ENCODE results near the gene DIP2C. TPM values are rescaled to one million over a fixed set of nuclear protein-coding genes. Genes with fewer than 3 reads are reported as not detected.
"Not testable (repeated sequence)": the region's sequence is repeated elsewhere in the genome, so short reads cannot be mapped to it uniquely, and the experiment has no call there.

The DIP2C gene
- total RNA-seq, 8 experiments from 2014 or later, result 1.9 to 26.3 (median 19.8) TPM

DNA sequence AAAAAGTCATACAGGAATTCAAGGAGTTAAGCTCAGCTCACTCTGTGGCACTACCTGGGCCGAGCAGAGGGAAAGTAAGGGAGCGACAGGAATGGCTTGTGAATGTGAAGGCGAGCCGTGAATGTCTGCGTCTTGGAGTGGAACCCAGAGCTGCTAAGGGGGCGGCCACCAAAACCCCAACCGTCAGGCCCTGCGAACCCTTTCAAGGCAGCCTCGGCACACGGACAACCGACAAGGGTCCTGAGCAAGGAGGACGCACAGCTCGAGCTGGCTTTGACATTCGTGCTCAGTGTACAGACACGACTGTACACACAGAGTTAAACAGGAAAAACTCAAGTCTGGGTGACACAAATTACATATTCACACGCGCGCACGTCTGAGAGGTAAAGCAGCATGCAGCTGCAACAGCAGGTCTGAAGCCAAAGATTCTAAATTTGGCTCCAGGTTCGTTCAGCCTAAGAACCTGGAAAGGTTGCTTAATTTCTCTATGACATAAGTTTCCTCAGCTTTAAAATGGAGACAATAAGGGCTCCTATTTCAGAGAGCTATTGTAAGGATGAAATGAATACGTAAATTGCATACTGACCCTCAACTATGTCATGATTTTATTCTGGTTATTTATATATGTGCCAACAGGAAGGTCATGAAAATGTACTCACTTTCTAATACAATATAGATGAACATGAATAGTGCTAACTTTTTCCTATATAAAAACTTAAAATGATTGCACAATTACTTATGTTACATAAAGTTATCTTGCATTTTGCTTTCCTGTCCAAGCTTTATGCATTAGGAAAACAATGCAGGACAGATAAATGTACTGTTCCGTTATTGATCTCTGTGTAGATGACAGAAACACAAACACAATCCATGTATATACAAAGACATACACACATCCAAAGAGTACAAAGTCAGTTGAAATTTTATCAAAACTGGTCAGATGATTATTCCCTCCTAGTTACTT is 361.3 kb downstream of the DIP2C start:
- in situ Hi-C loops (cut with MboI; ENCODE audit: low pct_unique_long_range_greater_than_20kb in 2 of 9, low sequenced_read_pairs in 9 of 9, unreplicated experiment in 9 of 9), result no loop called here
- ATAC-seq (replicated peaks in 6 of 8), result no peak
- WGBS, 10 experiments, result 80 to 100% (median 93%) methylated on average over 1 to 15 of the region's 22 CpGs
- no peaks in the 10 kb centered on the region for H3K4me1 ChIP-seq (replicated peaks in 1 of 2)
- H3K4me3 ChIP-seq, result no peak overlapping the region
- no peak overlapping the region for H3K27ac ChIP-seq

DNA sequence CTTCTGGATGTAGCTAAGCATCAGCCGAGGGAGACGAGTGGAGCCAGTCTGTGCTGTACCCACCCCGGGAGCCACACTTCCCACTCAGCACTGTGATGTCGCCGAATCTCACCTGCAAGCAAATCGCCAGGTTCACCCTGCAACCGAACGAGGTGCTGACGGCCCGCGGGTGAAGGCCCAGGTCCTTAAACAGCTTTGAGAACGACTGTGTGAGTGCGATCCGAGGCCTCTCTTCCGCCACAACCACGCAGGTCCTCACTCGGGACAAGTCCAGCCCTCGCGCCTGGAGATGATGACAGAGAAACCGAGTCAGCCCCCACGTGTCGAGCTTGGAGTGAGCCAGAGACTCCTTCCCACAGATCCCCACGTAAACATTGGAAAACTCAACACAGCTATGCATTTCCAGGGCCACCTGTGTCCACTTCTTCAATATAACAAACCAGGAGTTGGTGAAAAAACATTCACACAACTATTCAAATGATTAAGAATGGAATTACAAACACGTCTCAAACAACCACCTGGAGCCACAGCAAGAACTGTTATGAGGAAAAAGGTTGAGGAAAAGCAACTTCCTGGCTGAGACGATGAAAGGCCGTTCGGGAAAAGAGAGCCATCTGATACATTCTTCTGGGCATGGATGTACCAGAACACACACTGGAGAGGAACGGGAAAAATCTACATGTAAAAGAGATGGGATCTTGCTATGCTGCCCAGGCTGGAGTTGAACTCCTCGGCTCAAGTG is 362.4 kb downstream of the DIP2C start:
- no peak overlapping the region for H3K4me3 ChIP-seq
- ATAC-seq (replicated peaks in 6 of 8), result no peak
- 75 to 100% (median 92%) methylated on average over 1 to 22 of the region's 29 CpGs; no CpG with 5 or more reads in 2 of the 10 experiments for WGBS, 10 experiments
- in situ Hi-C loops (cut with MboI; ENCODE audit: low pct_unique_long_range_greater_than_20kb in 2 of 9, low sequenced_read_pairs in 9 of 9, unreplicated experiment in 9 of 9), result no loop called here
- H3K4me1 ChIP-seq (replicated peaks in 1 of 2), result no peaks in the 10 kb centered on the region
- H3K27ac ChIP-seq, result no peak overlapping the region

DNA sequence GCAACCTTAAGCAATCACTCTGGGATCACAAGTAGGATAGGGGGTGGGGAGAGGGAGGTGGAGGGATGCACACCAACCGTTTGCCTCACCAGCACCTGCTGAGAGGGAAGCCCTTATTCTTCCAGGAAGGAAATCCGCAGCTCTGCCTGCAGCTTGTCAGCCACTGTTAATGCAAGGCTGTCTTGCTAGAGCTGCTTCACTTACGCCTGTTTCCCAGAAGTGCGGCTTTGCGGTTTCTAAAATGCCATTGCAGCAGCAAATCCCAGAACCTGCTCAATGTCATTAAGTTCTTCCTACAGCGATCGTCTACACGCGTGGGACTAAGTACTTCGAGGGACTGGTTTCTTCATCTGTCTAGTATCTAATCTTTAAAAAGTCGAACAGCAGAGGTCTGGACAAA is 363.1 kb downstream of the DIP2C start:
- no peak for ATAC-seq (replicated peaks in 6 of 8)
- H3K27ac ChIP-seq, result no peak overlapping the region
- H3K4me1 ChIP-seq (replicated peaks in 1 of 2), result no peaks in the 10 kb centered on the region
- WGBS, 10 experiments, result 83 to 100% (median 98%) methylated on average over 4 to 9 of the region's 11 CpGs; no CpG with 5 or more reads in 4 of the 10 experiments
- H3K4me3 ChIP-seq, result no peak overlapping the region
- in situ Hi-C loops (cut with MboI; ENCODE audit: low pct_unique_long_range_greater_than_20kb in 2 of 9, low sequenced_read_pairs in 9 of 9, unreplicated experiment in 9 of 9), result no loop called here

DNA sequence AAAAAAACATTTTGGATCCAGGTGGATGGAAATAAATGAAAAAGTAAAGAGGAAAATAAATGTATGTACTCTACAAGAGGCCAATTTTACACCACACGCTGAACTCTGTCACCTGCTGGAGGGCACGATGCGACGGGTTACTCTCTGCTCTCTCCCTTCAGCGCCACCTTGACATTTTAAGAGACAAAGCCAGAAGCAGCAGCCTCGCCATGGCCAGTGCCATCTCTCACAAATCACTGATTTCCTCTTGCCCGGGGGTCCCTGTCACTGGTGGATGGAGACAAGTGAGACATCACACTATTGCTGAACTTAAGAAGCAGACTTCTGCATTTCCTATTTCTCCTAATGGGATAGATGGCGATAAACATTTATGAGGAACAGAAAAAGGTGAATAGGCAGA is 364.2 kb downstream of the DIP2C start:
- WGBS, 10 experiments, result 65 to 100% (median 98%) methylated on average over 1 to 8 of the region's 8 CpGs
- in situ Hi-C loops (cut with MboI; ENCODE audit: low pct_unique_long_range_greater_than_20kb in 2 of 9, low sequenced_read_pairs in 9 of 9, unreplicated experiment in 9 of 9), result no loop called here
- Histone ChIP-seq H3K4me3 (no peak overlapping the region), H3K4me1 (replicated peaks in 1 of 2) (no peaks in the 10 kb centered on the region), H3K27ac (no peak overlapping the region)
- no peak for ATAC-seq (replicated peaks in 6 of 8)

DNA sequence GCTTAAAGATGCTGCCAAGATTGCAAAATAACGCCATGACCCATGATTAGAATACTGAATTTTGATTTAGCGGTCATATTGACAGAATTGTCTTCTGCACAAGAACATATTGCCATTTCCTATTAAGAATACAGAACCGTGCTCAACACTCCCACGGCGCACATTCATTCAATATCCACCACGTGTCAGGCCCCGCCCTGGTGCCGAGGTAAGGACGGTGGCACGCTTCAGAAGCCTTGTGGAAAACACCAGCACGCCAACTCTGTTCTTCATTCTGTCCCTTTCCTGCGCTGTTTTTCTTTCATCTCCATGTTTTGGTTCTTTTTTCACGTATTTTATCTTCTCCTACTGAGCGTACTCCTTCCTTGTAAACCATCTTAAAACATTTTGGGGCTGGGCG is 364.9 kb downstream of the DIP2C start:
- H3K4me1 ChIP-seq (replicated peaks in 1 of 2), result no peaks in the 10 kb centered on the region
- in situ Hi-C loops (cut with MboI; ENCODE audit: low pct_unique_long_range_greater_than_20kb in 2 of 9, low sequenced_read_pairs in 9 of 9, unreplicated experiment in 9 of 9), result no loop called here
- 60 to 94% (median 91%) methylated on average over 1 to 14 of the region's 15 CpGs for WGBS, 10 experiments
- no peak overlapping the region for H3K4me3 ChIP-seq
- no peak overlapping the region for H3K27ac ChIP-seq
- no peak for ATAC-seq (replicated peaks in 6 of 8)

DNA sequence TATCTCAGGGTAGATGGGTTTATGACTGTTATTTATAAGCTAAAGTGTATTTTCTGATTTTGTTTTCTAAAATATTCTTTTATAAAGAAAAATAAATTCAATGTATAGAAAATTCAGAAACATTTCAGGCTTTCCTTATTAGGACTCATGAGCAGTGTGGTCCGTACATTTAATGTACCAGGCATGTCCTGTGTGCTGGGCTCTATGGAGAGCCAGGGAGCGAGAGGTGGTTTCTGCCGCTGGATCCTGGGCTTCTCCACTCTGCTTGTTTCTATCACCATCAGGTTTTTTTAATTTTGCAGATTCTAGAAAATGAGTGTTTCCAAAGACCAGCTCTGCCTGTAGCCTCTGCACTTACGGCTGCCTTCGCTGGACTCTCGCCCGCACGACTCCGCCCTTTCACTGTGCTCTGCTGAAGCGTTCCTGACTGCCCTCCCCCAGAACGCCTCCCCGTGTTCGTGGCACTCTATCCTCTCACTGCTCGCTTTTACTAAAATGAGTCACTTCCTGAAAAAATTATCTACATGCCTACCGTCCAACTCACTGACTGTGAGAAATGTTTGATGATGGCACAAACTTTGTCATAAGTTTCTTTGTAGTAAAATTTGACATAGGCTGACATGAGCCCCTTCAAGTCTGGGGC is 365.7 kb downstream of the DIP2C start:
- H3K4me1 ChIP-seq (replicated peaks in 1 of 2), result no peaks in the 10 kb centered on the region
- 4 to 100% (median 84%) methylated on average over 2 to 15 of the region's 15 CpGs; no CpG with 5 or more reads in 1 of the 10 experiments for WGBS, 10 experiments
- no peak overlapping the region for H3K4me3 ChIP-seq
- in situ Hi-C loops (cut with MboI; ENCODE audit: low pct_unique_long_range_greater_than_20kb in 2 of 9, low sequenced_read_pairs in 9 of 9, unreplicated experiment in 9 of 9), result no loop called here
- H3K27ac ChIP-seq, result no peak overlapping the region
- peak in 4 of 8 experiments; percentile 20 to 100 (median 95) for ATAC-seq (replicated peaks in 6 of 8)

DNA sequence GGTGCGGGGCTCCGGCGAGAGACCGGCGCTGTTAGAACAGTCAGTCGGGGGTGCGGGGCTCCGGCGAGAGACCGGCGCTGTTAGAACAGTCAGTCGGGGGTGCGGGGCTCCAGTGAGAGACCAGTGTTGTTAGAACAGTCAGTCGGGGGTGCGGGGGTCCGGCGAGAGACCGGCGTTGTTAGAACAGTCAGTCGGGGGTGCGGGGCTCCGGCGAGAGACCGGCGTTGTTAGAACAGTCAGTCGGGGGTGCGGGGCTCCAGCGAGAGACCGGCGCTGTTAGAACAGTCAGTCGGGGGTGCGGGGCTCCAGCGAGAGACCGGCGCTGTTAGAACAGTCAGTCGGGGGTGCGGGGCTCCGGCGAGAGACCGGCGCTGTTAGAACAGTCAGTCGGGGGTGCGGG is 366.4 kb downstream of the DIP2C start:
- ATAC-seq (replicated peaks in 6 of 8); H3K27ac ChIP-seq; in situ Hi-C loops (cut with MboI; ENCODE audit: low pct_unique_long_range_greater_than_20kb in 2 of 9, low sequenced_read_pairs in 9 of 9, unreplicated experiment in 9 of 9); H3K4me3 ChIP-seq; H3K4me1 ChIP-seq (replicated peaks in 1 of 2): not testable (repeated sequence)
- no CpG with 5 or more reads among the region's 43 CpGs for WGBS, 10 experiments

DNA sequence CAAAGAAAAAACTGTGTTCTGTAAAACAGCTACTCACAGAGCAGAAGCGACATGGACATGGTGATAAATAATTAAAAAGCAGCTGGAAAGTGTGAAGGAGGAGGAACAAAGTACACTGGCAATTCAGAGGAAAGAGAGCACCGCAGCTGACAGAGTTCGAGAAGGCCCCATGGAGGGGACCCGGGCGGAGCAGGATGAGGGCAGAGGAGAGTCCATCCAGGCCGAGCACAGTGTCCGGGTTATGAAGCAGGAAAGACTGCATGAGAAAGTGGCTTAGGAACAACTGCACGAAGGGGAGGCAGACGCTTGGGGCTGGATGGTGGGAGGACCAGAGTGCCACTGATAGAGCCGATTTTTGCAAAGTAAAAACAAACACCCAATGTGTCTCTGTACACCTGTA is 368.7 kb downstream of the DIP2C start:
- no peaks in the 10 kb centered on the region for H3K4me1 ChIP-seq (replicated peaks in 1 of 2)
- no peak overlapping the region for H3K27ac ChIP-seq
- ATAC-seq (replicated peaks in 6 of 8), result no peak
- in situ Hi-C loops (cut with MboI; ENCODE audit: low pct_unique_long_range_greater_than_20kb in 2 of 9, low sequenced_read_pairs in 9 of 9, unreplicated experiment in 9 of 9), result no loop called here
- no peak overlapping the region for H3K4me3 ChIP-seq
- WGBS, 10 experiments, result 60 to 100% (median 91%) methylated on average over 1 to 8 of the region's 10 CpGs; no CpG with 5 or more reads in 2 of the 10 experiments

DNA sequence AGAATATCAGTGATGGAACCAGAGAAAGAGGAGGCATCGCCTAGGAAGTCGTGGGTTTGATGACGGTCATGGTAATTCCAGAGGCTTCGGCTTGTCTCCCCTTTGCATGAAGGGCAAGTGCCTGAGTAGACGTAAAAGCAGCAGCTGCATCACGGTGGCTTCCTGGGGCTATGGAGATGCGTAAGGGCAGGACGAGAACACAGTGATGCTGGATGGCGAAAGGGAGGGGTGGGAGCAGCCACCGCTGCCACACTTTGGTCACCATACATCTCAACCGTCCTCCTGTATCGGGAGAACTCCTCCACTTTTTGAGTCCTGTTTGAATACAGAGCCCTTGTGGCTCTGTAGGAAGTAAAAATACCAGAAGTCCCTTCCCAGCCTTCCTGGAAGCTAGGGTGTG is 371.5 kb downstream of the DIP2C start:
- 88 to 100% (median 91%) methylated on average over 1 to 12 of the region's 12 CpGs; no CpG with 5 or more reads in 1 of the 10 experiments for WGBS, 10 experiments
- no peak overlapping the region for H3K4me3 ChIP-seq

DNA sequence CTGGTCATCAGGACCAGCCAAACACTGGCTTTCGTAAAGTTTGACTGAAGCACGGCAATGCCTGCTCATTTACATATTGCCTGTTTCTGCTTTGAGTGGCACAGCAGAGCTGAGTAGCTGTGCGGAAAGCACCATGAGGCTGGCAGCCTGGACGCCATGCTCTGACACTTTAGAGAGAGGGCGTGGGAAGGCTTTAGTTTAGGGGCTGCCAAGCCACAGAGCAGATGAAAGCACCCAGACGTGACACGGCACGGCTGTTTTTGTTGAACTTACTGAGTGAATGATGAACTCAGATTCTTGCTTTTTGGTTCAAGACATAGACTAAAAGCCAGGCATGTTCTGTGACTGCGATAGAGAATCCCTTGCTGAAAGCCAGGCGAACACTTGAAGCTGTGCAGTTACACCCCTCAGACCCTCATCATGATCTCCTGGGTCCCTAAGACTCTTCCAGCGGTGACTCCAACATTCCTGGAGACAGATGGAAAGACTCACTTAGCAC is 372.1 kb downstream of the DIP2C start:
- in situ Hi-C loops (cut with MboI; ENCODE audit: low pct_unique_long_range_greater_than_20kb in 2 of 9, low sequenced_read_pairs in 9 of 9, unreplicated experiment in 9 of 9), result no loop called here
- 0 to 91% (median 46%) methylated on average over 1 to 11 of the region's 11 CpGs; no CpG with 5 or more reads in 4 of the 10 experiments for WGBS, 10 experiments
- no peak overlapping the region for H3K4me3 ChIP-seq
- no peak for ATAC-seq (replicated peaks in 6 of 8)
- H3K27ac ChIP-seq, result no peak overlapping the region
- no peaks in the 10 kb centered on the region for H3K4me1 ChIP-seq (replicated peaks in 1 of 2)

More for the DNA sequence above, 371.5 kb downstream of the DIP2C start:
- no peak for ATAC-seq (replicated peaks in 6 of 8)
- in situ Hi-C loops (cut with MboI; ENCODE audit: low pct_unique_long_range_greater_than_20kb in 2 of 9, low sequenced_read_pairs in 9 of 9, unreplicated experiment in 9 of 9), result no loop called here
- Histone ChIP-seq H3K4me1 (replicated peaks in 1 of 2) (no peaks in the 10 kb centered on the region), H3K27ac (no peak overlapping the region)

DNA sequence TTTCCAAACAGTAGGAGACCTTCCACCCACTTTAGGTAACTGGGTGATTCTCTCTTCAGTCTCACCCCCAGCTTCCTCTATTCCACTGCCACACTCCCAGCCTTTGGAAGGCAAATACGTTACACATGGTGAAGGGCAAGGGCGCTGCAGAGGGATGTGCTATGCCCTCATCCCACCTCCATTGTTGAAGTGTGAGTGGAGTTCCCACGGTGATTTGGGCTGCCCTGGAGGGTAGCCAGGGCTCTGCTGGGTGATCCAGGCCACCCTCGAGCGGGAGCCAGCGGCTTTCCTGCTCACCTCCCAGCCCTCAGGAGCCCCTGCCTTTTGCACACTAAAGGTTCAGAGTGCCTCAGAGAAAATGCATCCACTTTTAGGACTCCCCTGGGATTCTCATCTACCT is 373.1 kb downstream of the DIP2C start:
- Histone ChIP-seq H3K27ac (no peak overlapping the region), H3K4me3 (no peak overlapping the region), H3K4me1 (replicated peaks in 1 of 2) (no peaks in the 10 kb centered on the region)
- ATAC-seq (replicated peaks in 6 of 8), result peak in 1 of 8 experiments; percentile 32
- in situ Hi-C loops (cut with MboI; ENCODE audit: low pct_unique_long_range_greater_than_20kb in 2 of 9, low sequenced_read_pairs in 9 of 9, unreplicated experiment in 9 of 9), result no loop called here
- 96 to 100% methylated on average over 1 to 4 of the region's 6 CpGs; no CpG with 5 or more reads in 8 of the 10 experiments for WGBS, 10 experiments

DNA sequence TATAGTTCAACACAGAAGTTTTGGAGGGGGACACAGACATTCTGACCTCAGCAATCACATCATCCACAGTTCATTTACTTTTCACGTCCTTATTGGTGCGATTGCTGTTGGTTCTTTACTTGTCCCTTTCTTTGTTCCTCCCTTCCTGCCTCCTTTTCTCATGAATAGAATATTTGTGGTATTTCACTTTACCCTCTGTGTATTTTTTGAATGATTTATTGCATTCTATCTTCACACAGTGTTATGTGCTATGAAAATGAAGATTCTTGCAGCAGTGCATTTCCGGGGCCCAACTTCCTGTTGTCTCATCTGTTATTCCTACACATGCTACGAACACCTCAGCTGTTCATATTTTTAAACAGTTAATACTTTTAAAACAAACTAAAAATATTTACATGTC is 374.6 kb downstream of the DIP2C start:
- H3K27ac ChIP-seq, result no peak overlapping the region
- in situ Hi-C loops (cut with MboI; ENCODE audit: low pct_unique_long_range_greater_than_20kb in 2 of 9, low sequenced_read_pairs in 9 of 9, unreplicated experiment in 9 of 9), result no loop called here
- ATAC-seq (replicated peaks in 6 of 8), result no peak

DNA sequence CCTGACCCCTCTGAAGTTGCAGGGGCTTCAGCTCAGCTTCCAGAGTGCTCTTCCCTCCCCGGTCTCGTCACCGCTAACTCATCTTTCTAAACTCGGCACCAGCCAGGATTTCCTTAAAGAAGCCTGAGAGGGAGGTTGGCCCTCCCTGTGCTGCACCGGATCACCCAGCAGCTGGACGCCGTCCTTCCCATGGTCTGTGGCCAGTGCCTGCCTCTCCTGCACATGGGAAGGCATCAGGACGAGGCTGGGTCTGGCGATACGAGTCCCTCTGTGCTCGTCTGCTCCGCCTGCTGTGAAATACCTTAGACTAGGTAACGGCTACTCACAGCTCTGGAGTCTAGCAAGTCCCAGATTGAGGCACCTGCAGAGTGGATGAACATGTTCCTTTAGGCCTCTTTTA is 375.1 kb downstream of the DIP2C start:
- in situ Hi-C loops (cut with MboI; ENCODE audit: low pct_unique_long_range_greater_than_20kb in 2 of 9, low sequenced_read_pairs in 9 of 9, unreplicated experiment in 9 of 9), result no loop called here
- Histone ChIP-seq H3K4me1 (replicated peaks in 1 of 2) (no peaks in the 10 kb centered on the region), H3K27ac (no peak overlapping the region), H3K4me3 (no peak overlapping the region)
- WGBS, 10 experiments, result 61 to 98% (median 82%) methylated on average over 3 to 12 of the region's 13 CpGs; no CpG with 5 or more reads in 5 of the 10 experiments
- ATAC-seq (replicated peaks in 6 of 8), result no peak

More for the DNA sequence above, 374.6 kb downstream of the DIP2C start:
- H3K4me1 ChIP-seq (replicated peaks in 1 of 2), result no peaks in the 10 kb centered on the region
- 66 to 100% (median 94%) methylated on average over 2 to 4 of the region's 4 CpGs; no CpG with 5 or more reads in 1 of the 10 experiments for WGBS, 10 experiments
- H3K4me3 ChIP-seq, result no peak overlapping the region

All from motor neuron (in vitro differentiated cells).